Aorta (tissue), 5 donors: Measurements from ENCODE around the gene SLC35B1. TPM values are rescaled to one million over a fixed set of nuclear protein-coding genes. Genes with fewer than 3 reads are reported as not detected.

Source experiments
- ATAC-seq: fragments of 200-7000 bp; cut with Tn5 transposase; one replicate; pipeline ENCODE4 v1.9.1; 2022; ENCODE audit warnings: moderate library complexity; ENCODE audit not compliant: low FRiP score
- DNase-seq, 2 donors: peaks; one replicate each; pipeline ENCODE4 v3.0.0-alpha.2; 2020
- H3K27ac ChIP-seq, 2 donors: one replicate each; pipeline ENCODE4 v1.5.1; 2013; ENCODE audit warnings: low read length in 2 of 2, mild to moderate bottlenecking in 2 of 2, moderate library complexity in 2 of 2, control low read depth in 1 of 2, inconsistent platforms in 1 of 2, low read depth in 1 of 2
- H3K27me3 ChIP-seq, 2 donors: one replicate each; pipeline ENCODE4 v1.6.1; 2013; ENCODE audit warnings: control low read depth in 1 of 2, low read length in 1 of 2, mild to moderate bottlenecking in 1 of 2, moderate library complexity in 1 of 2; ENCODE audit not compliant: insufficient read depth in 2 of 2, control insufficient read depth in 1 of 2
- H3K36me3 ChIP-seq, 2 donors: one replicate each; pipeline ENCODE4 v1.6.1; 2013; ENCODE audit warnings: control low read depth in 1 of 2, low read length in 1 of 2, mild to moderate bottlenecking in 1 of 2; ENCODE audit not compliant: insufficient read depth in 2 of 2, control insufficient read depth in 1 of 2
- H3K4me1 ChIP-seq, 2 donors: one replicate each; pipeline ENCODE4 v1.6.1; 2013; ENCODE audit warnings: low read length in 2 of 2, control low read depth in 1 of 2, mild to moderate bottlenecking in 1 of 2, moderate library complexity in 1 of 2; ENCODE audit not compliant: insufficient read depth in 2 of 2, control insufficient read depth in 1 of 2
- H3K4me3 ChIP-seq, 2 donors: one replicate each; pipeline ENCODE4 v1.5.1; 2013; ENCODE audit warnings: low read length in 2 of 2, control low read depth in 1 of 2, mild to moderate bottlenecking in 1 of 2
- H3K9me3 ChIP-seq: one replicate; pipeline ENCODE4 v1.6.1; 2013; ENCODE audit warnings: mild to moderate bottlenecking, low read length; ENCODE audit not compliant: control insufficient read depth
- WGBS, 2 donors: extraction: QIAGEN DNeasy Blood & Tissue Kit; methylation state at CpG; one replicate each; pipeline ENCODE4 v1.1.7; 2013; 5-methylcytosine and 5-hydroxymethylcytosine counted together
- intact Hi-C, 2 donors: fragments of 100-400 bp; cut with DNase I; formaldehyde crosslinking; loops; one replicate each; pipeline versions ENCODE4 v1.14.2 to v1.15.0; 2022
- polyA plus RNA-seq, 2 donors: library from polyadenylated mRNA; stranded (reverse); fragments of 200-250 nt; gene quantifications; one replicate each; pipeline ENCODE4 v1.2.3, GENCODE V29; 2013
- total RNA-seq, 2 donors: library from RNA; stranded (reverse); fragmentation: NEBNext Ultra II Directional; extraction: Animal tissue kit (Norgen Biotek cat#: 25700); gene quantifications; one replicate each; pipeline ENCODE4 v1.2.1, GENCODE V29; 2021
- donor health status: healthy with polysubstance abuse.
- donor health status: Bipolar disorder and iron deficiency.
- donor health status: DM: no; HTN: no; CAD: no.
- donor health status: DM: no; HTN: no; CAD: no.
- donor health status: DM: yes; HTN: yes; CAD: no.

The SLC35B1 gene
- total and polyA plus RNA-seq, 4 donors: 31.5 to 43.7 (median 35.3) TPM

DNA sequence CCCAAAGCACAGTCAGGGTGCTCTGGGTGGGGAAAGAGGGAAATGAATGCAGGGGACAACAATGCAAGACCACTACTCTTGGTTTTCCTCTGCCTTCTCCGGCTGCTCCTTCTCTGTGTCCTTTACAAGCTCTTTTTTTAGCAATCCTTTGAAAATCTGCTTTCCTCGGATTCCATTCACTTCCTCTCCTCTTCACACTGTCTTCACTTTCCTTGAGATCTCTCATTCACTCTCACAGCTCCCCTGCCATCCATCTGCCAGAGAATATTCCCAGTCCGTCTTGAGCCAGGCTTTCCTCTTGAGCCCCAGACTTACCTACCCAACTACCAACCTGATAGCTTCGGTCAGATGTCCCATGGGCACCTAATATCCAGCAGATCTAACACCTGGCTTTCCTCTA, 18.9 kb downstream of the SLC35B1 start:
- Histone ChIP-seq H3K36me3 (no peaks in the 10 kb centered on the region), H3K9me3 (no peaks in the 10 kb centered on the region), H3K4me3 (no peak overlapping the region), H3K4me1 (peaks cover 0 to 3% of the 10 kb centered on the region in 2 donors), H3K27ac (peak overlapping the region; percentile 80 to 90), H3K27me3 (no peaks in the 10 kb centered on the region)
- intact Hi-C loops: loop anchor here in 1 of 2 donors (2.0 kb wide), 1 partner anchor 72 kb away; no protein-coding TSS in a partner anchor
- DNase-seq (no peak), ATAC-seq (no peak)
- WGBS, 2 donors: 70 to 77% methylated on average over 4 of the region's 4 CpGs

DNA sequence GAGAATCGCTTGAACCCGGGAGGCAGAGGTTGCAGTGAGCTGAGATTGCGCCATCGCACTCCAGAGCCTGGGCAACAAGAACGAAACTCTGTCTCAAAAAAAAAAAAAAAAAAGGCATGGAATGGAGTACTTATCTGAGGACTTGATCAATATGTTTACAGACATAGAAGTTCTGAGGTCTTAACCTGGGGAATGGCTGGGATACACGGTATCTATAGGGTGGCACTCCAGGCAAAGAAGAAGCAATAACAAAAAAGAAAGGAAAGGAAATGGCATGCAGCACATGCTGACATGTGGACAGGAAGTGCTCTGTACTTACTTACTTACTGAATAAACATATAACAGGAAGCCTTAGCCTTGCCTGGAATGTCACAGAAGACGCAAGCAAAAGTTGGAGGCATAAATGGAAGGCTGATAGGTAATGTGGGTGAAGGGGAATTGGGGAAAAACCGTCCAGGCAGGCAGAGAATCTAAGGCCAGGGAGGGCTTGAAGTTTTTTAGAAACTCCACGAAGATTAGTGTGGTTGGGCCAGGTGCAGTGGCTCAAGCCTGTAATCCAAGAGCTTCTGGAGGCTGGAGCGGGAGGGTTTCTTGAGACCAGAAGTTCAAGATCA, 19.8 kb downstream of the SLC35B1 start:
- no peaks in the 10 kb centered on the region for H3K27me3 ChIP-seq
- DNase-seq (no peak), ATAC-seq (no peak)
- H3K4me3 ChIP-seq: no peak overlapping the region
- no peaks in the 10 kb centered on the region for H3K9me3 ChIP-seq
- peak overlapping the region; percentile 80 to 90 for H3K27ac ChIP-seq
- 46 to 50% methylated on average over 10 of the region's 10 CpGs for WGBS, 2 donors
- intact Hi-C loops: loop anchor here in 1 of 2 donors (2.0 kb wide), 1 partner anchor 71 kb away; no protein-coding TSS in a partner anchor
- no peaks in the 10 kb centered on the region for H3K36me3 ChIP-seq
- peaks cover 0 to 3% of the 10 kb centered on the region in 2 donors for H3K4me1 ChIP-seq

DNA sequence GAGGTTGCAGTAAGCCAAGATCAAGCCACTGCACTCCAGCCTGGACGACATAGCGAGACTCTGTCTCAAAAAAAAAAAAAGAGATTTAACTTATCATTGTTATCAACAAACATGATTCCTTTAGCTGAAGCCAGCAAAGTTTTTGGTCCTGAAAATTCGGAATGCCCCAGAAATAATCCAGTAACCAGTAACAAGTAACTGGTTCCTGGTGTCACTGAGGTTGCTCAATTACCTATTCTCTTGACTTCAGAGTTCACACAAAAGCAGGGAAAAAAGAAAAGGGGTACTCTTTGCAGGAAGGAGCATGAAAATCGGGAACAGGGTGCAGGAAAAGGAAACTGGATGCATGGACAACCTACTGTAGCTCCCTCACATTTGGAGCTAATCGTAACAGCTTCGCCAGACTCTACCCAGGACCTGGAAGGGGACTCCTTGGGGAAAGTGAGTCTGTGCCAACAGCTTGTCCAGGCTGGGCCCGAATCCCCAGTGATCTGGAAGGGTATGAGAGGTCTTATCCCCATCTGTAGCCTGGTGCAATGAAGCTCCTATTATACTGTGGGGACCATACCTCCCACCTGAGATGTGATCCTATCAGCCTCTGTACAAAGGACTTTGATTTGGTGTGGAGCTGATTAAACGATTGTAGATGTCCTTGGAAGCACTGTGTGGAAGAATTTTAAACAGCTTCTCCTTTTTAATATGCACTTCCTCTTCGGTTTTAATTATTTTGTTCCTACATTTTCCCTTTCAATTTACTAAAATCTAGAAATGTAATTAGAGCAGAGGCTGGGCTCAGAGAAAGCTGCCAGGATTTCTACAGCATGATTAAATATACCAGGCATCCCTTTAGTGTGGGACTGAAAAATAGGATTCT, 26.4 kb downstream of the SLC35B1 start:
- DNase-seq (no peak), ATAC-seq (no peak)
- no peak overlapping the region for H3K4me3 ChIP-seq
- H3K27me3 ChIP-seq: no peaks in the 10 kb centered on the region
- 46 to 54% methylated on average over 9 of the region's 9 CpGs for WGBS, 2 donors
- no peaks in the 10 kb centered on the region for H3K36me3 ChIP-seq
- intact Hi-C loops: no loop called here
- no peak overlapping the region for H3K27ac ChIP-seq
- H3K9me3 ChIP-seq: no peaks in the 10 kb centered on the region
- H3K4me1 ChIP-seq: no peaks in the 10 kb centered on the region

DNA sequence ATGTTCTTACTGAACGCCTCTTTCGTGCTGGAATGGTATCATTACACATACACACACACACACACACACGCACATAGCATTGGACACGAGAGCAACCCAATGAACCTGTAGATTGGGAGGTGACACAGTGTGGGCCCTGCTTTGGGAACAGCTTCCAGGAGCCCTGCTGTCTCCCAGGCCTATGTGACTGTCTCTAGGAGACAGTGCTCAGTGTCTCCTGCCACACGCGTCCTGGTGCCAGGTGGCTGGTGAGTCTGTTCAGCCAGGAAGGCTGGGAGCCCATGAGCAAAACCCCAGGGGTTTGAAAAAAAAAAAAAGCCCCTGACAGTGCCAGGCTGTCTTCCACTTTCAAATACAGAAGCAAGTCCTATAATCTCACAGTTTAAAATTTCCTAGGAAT, 27.4 kb downstream of the SLC35B1 start:
- no peaks in the 10 kb centered on the region for H3K9me3 ChIP-seq
- DNase-seq: no peak
- H3K4me1 ChIP-seq: no peaks in the 10 kb centered on the region
- H3K27ac ChIP-seq: no peak overlapping the region
- no peaks in the 10 kb centered on the region for H3K36me3 ChIP-seq
- WGBS, 2 donors: 42 to 46% methylated on average over 6 of the region's 6 CpGs
- no peak overlapping the region for H3K4me3 ChIP-seq
- no peak for ATAC-seq
- H3K27me3 ChIP-seq: no peaks in the 10 kb centered on the region
- intact Hi-C loops: no loop called here

GRCh38 chr17:49677933-49678847, 29.6 kb downstream of the SLC35B1 start, which contains the start of gene SPOP:
Gene SPOP (minus strand): TSS chr17:49678097. CDS start chr17:49622810, 55,287 bp downstream.
- no peaks in the 10 kb centered on the region for H3K9me3 ChIP-seq
- ATAC-seq (peak; percentile 100), DNase-seq (peak; percentile 100)
- H3K36me3 ChIP-seq: no peaks in the 10 kb centered on the region
- peak within 1 kb of the TSS; percentile 67 to 90 for H3K4me3 ChIP-seq
- WGBS, 2 donors: 15% methylated on average over 49 to 53 of the region's 53 CpGs
- peaks cover 0 to 3% of the 10 kb centered on the region in 2 donors for H3K4me1 ChIP-seq
- H3K27me3 ChIP-seq: no peaks in the 10 kb centered on the region
- peak within 1 kb of the TSS; percentile 23 to 95 for H3K27ac ChIP-seq
- intact Hi-C loops: loop anchor here in 1 of 2 donors (5.0 kb wide), 2 partner anchors 41 to 101 kb away; partner anchors contain the start of gene NXPH3

- H3K4me1 ChIP-seq: peaks cover 0 to 3% of the 10 kb centered on the region in 2 donors
- H3K4me3 ChIP-seq: peak overlapping the region; percentile 67 to 90
- DNase-seq (peak; percentile 98 to 100), ATAC-seq (peak; percentile 94)
- intact Hi-C loops: loop anchor here in 1 of 2 donors (5.0 kb wide), 2 partner anchors 40 to 100 kb away; partner anchors contain the start of gene NXPH3
- WGBS, 2 donors: 0 to 1% methylated on average over 33 to 34 of the region's 34 CpGs
- H3K9me3 ChIP-seq: no peaks in the 10 kb centered on the region
- H3K27ac ChIP-seq: peak overlapping the region; percentile 23 to 95
- no peaks in the 10 kb centered on the region for H3K36me3 ChIP-seq
- H3K27me3 ChIP-seq: no peaks in the 10 kb centered on the region
Measured at GRCh38 chr17:49677134-49677932, 30.4 kb downstream of the SLC35B1 start.

DNA sequence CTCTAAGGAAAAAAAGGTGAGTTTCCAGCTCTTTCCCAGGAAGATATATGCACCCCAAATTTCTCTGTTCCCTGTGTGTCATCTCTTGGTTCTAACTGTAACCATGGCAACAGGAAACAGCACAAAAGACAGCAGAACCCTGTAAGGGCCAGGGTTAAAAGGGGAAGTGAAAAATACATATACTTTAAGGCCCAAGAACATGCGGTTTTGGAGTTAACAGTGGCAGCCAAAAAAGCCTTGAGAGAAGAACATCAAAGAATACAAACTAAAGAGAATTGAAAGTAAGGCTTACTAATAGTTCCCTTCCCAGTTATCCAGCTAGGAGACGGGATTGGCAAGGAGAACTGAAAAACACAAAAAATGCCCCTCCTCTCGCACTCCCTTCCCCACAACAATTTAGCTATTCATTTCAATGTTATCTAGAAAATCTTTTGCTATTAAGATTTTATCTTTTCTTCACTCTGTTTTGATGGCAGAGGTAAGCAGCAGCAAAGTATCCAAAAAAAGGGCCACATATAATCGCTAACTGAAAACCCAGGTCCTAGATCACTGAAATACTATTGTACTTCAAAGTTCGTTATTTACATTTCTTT, 31.4 kb downstream of the SLC35B1 start:
- Histone ChIP-seq H3K27me3 (no peaks in the 10 kb centered on the region), H3K27ac (peak overlapping the region; percentile 23 to 54), H3K4me1 (peaks cover 0 to 3% of the 10 kb centered on the region in 2 donors), H3K9me3 (no peaks in the 10 kb centered on the region), H3K4me3 (peak overlapping the region; percentile 63 to 90), H3K36me3 (no peaks in the 10 kb centered on the region)
- ATAC-seq (no peak), DNase-seq (no peak)
- WGBS, 2 donors: 4 to 8% methylated on average over 5 of the region's 5 CpGs
- intact Hi-C loops: loop anchor here in 1 of 2 donors (5.0 kb wide), 2 partner anchors 39 to 99 kb away; partner anchors contain the start of gene NXPH3
